H9 (cell line): ENCODE data around the gene CDH4. TPM values are rescaled to one million over a fixed set of nuclear protein-coding genes. Genes with fewer than 3 reads are reported as not detected.

Experiments used
- DNase-seq: peaks from one replicate; pipeline ENCODE4 v3.0.0-alpha.2; 2017
- H2AFZ ChIP-seq: one replicate; pipeline ENCODE4 v1.6.1; 2013; ENCODE audit warnings: mild to moderate bottlenecking, low read length, control low read depth, moderate library complexity
- H2AK5ac ChIP-seq: 2 replicates; pipeline ENCODE4 v1.6.1; 2013; ENCODE audit warnings: low read length, control low read depth, mixed read lengths; ENCODE audit not compliant: insufficient read length
- H2BK120ac ChIP-seq: one replicate; pipeline ENCODE4 v1.6.1; 2013; ENCODE audit warnings: low read depth, mild to moderate bottlenecking, low read length, control low read depth, inconsistent platforms; ENCODE audit not compliant: poor library complexity, severe bottlenecking
- H2BK12ac ChIP-seq: 2 replicates; pipeline ENCODE4 v1.6.1; 2013; ENCODE audit warnings: low read length, control low read depth, mixed read lengths, low read depth; ENCODE audit not compliant: insufficient read length
- H2BK15ac ChIP-seq: 2 replicates; pipeline ENCODE4 v1.6.1; 2013; ENCODE audit warnings: low read depth, low read length, control low read depth
- H2BK20ac ChIP-seq: one replicate; pipeline ENCODE4 v1.6.1; 2013; ENCODE audit warnings: low read depth, mild to moderate bottlenecking, low read length, control low read depth, inconsistent platforms; ENCODE audit not compliant: poor library complexity, severe bottlenecking
- H2BK5ac ChIP-seq: 2 replicates; pipeline ENCODE4 v1.6.1; 2013; ENCODE audit warnings: low read length, control low read depth, mixed read lengths; ENCODE audit not compliant: insufficient read length
- H3K14ac ChIP-seq: 2 replicates; pipeline ENCODE4 v1.6.1; 2013; ENCODE audit warnings: low read length, control low read depth; ENCODE audit not compliant: insufficient read depth
- H3K18ac ChIP-seq: 2 replicates; pipeline ENCODE4 v1.6.1; 2013; ENCODE audit warnings: low read depth, mild to moderate bottlenecking, mixed read lengths, low read length, control low read depth; ENCODE audit not compliant: insufficient read length
- H3K23ac ChIP-seq: 2 replicates; pipeline ENCODE4 v1.6.1; 2013; ENCODE audit warnings: low read length, control low read depth, mixed read lengths, low read depth; ENCODE audit not compliant: insufficient read length
- H3K23me2 ChIP-seq: 2 replicates; pipeline ENCODE4 v1.6.1; 2013; ENCODE audit warnings: low read depth, mild to moderate bottlenecking, mixed read lengths, low read length, control low read depth; ENCODE audit not compliant: insufficient read length, poor library complexity, severe bottlenecking
- H3K27ac ChIP-seq: 2 replicates; pipeline ENCODE4 v1.5.1; 2013; ENCODE audit warnings: low read length, control low read depth, mixed read lengths, low read depth; ENCODE audit not compliant: insufficient read length
- H3K27me3 ChIP-seq: 2 replicates; pipeline ENCODE4 v1.6.1; 2013; ENCODE audit warnings: low read length, control low read depth, inconsistent platforms; ENCODE audit not compliant: insufficient read depth
- H3K4ac ChIP-seq: 2 replicates; pipeline ENCODE4 v1.6.1; 2013; ENCODE audit warnings: low read depth, mild to moderate bottlenecking, control low read depth, inconsistent platforms, low read length, moderate library complexity
- H3K4me1 ChIP-seq: 2 replicates; pipeline ENCODE4 v1.6.1; 2013; ENCODE audit warnings: low read length, control low read depth, inconsistent platforms; ENCODE audit not compliant: insufficient read depth
- H3K4me2 ChIP-seq: 2 replicates; pipeline ENCODE4 v1.6.1; 2013; ENCODE audit warnings: low read length, control low read depth, mixed read lengths; ENCODE audit not compliant: insufficient read length, insufficient read depth
- H3K56ac ChIP-seq: 2 replicates; pipeline ENCODE4 v1.6.1; 2013; ENCODE audit warnings: low read depth, mild to moderate bottlenecking, mixed read lengths, low read length, control low read depth; ENCODE audit not compliant: insufficient read length
- H3K79me1 ChIP-seq: 2 replicates; pipeline ENCODE4 v1.6.1; 2013; ENCODE audit warnings: low read depth, mild to moderate bottlenecking, moderate library complexity, low read length, control low read depth, inconsistent platforms; ENCODE audit not compliant: insufficient read depth, poor library complexity, severe bottlenecking
- H3K79me2 ChIP-seq: 2 replicates; pipeline ENCODE4 v1.6.1; 2013; ENCODE audit warnings: low read length, control low read depth, inconsistent platforms; ENCODE audit not compliant: insufficient read depth
- H3K9ac ChIP-seq: 2 replicates; pipeline ENCODE4 v1.6.1; 2013; ENCODE audit warnings: low read length, control low read depth, mixed read lengths; ENCODE audit not compliant: insufficient read length; ENCODE audit errors: extremely low read depth
- H3K9me3 ChIP-seq: one replicate; pipeline ENCODE4 v1.6.1; 2013; ENCODE audit warnings: low read depth, low read length, inconsistent platforms; ENCODE audit not compliant: control insufficient read depth
- H3T11ph ChIP-seq: one replicate; pipeline ENCODE4 v1.6.1; 2013; ENCODE audit warnings: mild to moderate bottlenecking, low read length, control low read depth, inconsistent platforms
- H4K20me1 ChIP-seq: one replicate; pipeline ENCODE4 v1.6.1; 2013; ENCODE audit not compliant: control insufficient read depth, insufficient read length, insufficient read depth
- H4K5ac ChIP-seq: 2 replicates; pipeline ENCODE4 v1.6.1; 2013; ENCODE audit warnings: low read depth, mild to moderate bottlenecking, mixed read lengths, low read length, control low read depth; ENCODE audit not compliant: insufficient read length
- H4K8ac ChIP-seq: replicated peaks from 2 replicates; pipeline ENCODE4 v1.6.1; 2013; ENCODE audit warnings: low read length, control low read depth, mixed read lengths, low read depth; ENCODE audit not compliant: insufficient read length
- H4K91ac ChIP-seq: 2 replicates; pipeline ENCODE4 v1.6.1; 2013; ENCODE audit warnings: low read depth, mild to moderate bottlenecking, moderate library complexity, mixed read lengths, low read length, control low read depth; ENCODE audit not compliant: insufficient read length
- H3K27ac Mint-ChIP-seq, 3 experiments: 2 replicates in 2 of 3; 3 replicates in 1 of 3; pipeline ENCODE4 v1.8.0; 2020 to 2021; ENCODE audit warnings: mixed read lengths in 3 of 3, mild to moderate bottlenecking in 1 of 3, moderate library complexity in 1 of 3
- H3K27me3 Mint-ChIP-seq: 2 replicates; pipeline ENCODE4 v1.8.0; 2021; ENCODE audit warnings: low read depth, mild to moderate bottlenecking, moderate library complexity, mixed read lengths
- H3K36me3 Mint-ChIP-seq, 3 experiments: 2 replicates in 2 of 3; 3 replicates in 1 of 3; pipeline ENCODE4 v1.8.0; 2020 to 2021; ENCODE audit warnings: low read depth in 3 of 3, mixed read lengths in 3 of 3; ENCODE audit not compliant: insufficient read depth in 1 of 3
- H3K4me1 Mint-ChIP-seq, 2 experiments: 2 replicates each; pipeline ENCODE4 v1.8.0; 2020; ENCODE audit warnings: mixed read lengths in 2 of 2
- H3K4me3 Mint-ChIP-seq, 2 experiments: 2 replicates in 1 of 2; 3 replicates in 1 of 2; pipeline ENCODE4 v1.8.0; 2020 to 2021; ENCODE audit warnings: mild to moderate bottlenecking in 2 of 2, mixed read lengths in 2 of 2, moderate library complexity in 1 of 2
- H3K9me3 Mint-ChIP-seq, 2 experiments: 2 replicates in 1 of 2; 3 replicates in 1 of 2; pipeline ENCODE4 v1.8.0; 2020; ENCODE audit warnings: mild to moderate bottlenecking in 2 of 2, mixed read lengths in 2 of 2, moderate library complexity in 1 of 2
- WGBS: extraction: QIAGEN DNeasy Blood & Tissue Kit; methylation state at CpG from one replicate; pipeline ENCODE4 v1.1.7; 2013; ENCODE audit warnings: missing lambda C conversion rate, low lambda C conversion rate, mixed read lengths; ENCODE audit not compliant: insufficient read length; ENCODE audit errors: extremely low coverage; 5-methylcytosine and 5-hydroxymethylcytosine counted together
- total RNA-seq: library from RNA; stranded (reverse); gene quantifications from 2 replicates; pipeline ENCODE4 v1.2.1, GENCODE V29; 2021
- TF ChIP-seq, protein P1 (sequence below): fragments of 200-600 bp; sonication (generic); conservative IDR thresholded peaks from 3 replicates; pipeline ENCODE4 v1.8.0; 2021; ENCODE audit warnings: antibody characterized with exemption, mild to moderate bottlenecking

Gene CDH4
- total RNA-seq, 1 experiment from 2014 or later = 3.0 TPM

DNA sequence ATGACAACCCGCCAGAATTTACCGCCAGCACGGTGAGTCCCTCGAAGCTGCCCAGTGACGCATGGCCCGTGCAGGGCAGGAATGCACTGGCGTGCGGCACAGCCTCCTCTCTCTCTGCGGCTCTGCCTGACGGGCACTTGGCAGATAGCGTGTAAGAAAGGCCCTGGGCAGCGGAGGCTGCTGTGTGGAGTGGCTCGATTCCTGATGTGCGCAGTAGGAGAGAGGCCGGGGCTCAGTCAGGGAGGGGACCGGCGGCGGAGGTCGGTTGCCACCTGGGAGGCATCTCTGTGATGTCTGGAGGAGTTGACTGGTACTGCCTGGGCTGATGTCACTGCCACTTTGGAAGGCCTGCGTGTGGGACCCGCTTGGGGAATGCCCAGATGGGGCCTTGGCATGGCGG is 643.0 kb downstream of the CDH4 start:
- peaks cover 54% of the 10 kb centered on the region for H3K27me3 Mint-ChIP-seq
- H3K9me3 Mint-ChIP-seq = peaks cover 7 to 13% of the 10 kb centered on the region in 2 experiments
- H3K36me3 Mint-ChIP-seq = no peaks in the 10 kb centered on the region
- TF ChIP-seq, protein P1, sequence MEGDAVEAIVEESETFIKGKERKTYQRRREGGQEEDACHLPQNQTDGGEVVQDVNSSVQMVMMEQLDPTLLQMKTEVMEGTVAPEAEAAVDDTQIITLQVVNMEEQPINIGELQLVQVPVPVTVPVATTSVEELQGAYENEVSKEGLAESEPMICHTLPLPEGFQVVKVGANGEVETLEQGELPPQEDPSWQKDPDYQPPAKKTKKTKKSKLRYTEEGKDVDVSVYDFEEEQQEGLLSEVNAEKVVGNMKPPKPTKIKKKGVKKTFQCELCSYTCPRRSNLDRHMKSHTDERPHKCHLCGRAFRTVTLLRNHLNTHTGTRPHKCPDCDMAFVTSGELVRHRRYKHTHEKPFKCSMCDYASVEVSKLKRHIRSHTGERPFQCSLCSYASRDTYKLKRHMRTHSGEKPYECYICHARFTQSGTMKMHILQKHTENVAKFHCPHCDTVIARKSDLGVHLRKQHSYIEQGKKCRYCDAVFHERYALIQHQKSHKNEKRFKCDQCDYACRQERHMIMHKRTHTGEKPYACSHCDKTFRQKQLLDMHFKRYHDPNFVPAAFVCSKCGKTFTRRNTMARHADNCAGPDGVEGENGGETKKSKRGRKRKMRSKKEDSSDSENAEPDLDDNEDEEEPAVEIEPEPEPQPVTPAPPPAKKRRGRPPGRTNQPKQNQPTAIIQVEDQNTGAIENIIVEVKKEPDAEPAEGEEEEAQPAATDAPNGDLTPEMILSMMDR = no peak
- Histone ChIP-seq H3T11ph (no peak overlapping the region), H2AK5ac (no peak overlapping the region), H4K20me1 (peaks cover 3% of the 10 kb centered on the region), H3K14ac (no peak overlapping the region; the same call in 1 of the 2 replicates), H3K4me1 (no peaks in the 10 kb centered on the region), H3K9me3 (no peaks in the 10 kb centered on the region), H2BK20ac (no peak overlapping the region), H3K79me2 (no peaks in the 10 kb centered on the region), H3K56ac (no peak overlapping the region), H2BK15ac (no peak overlapping the region), H4K8ac (no peak overlapping the region), H3K4ac (no peak overlapping the region), H3K9ac (no peak overlapping the region), H3K23ac (no peak overlapping the region), H2AFZ (no peak overlapping the region), H4K91ac (no peak overlapping the region), H3K79me1 (no peaks in the 10 kb centered on the region), H3K18ac (no peak overlapping the region), H3K4me2 (no peak overlapping the region), H2BK120ac (no peak overlapping the region), H3K23me2 (no peaks in the 10 kb centered on the region), H3K27me3 (peaks cover 4% of the 10 kb centered on the region; the same call in 1 of the 2 replicates), H4K5ac (no peak overlapping the region), H3K27ac (no peak overlapping the region), H2BK12ac (no peak overlapping the region), H2BK5ac (no peak overlapping the region)
- WGBS = no CpG with 5 or more reads among the region's 22 CpGs
- H3K4me3 Mint-ChIP-seq = 0 out of 5 replicates have a peak overlapping the region, but pooled peaks of 1 of the 2 experiments have one; percentile 9
- no peak for DNase-seq
- H3K27ac Mint-ChIP-seq = no peak overlapping the region; a peak in 1 of 7 replicates
- H3K4me1 Mint-ChIP-seq = no peaks in the 10 kb centered on the region
